CD4-positive, alpha-beta T cell treated with Interleukin-17A for 1 hour (primary cell): ENCODE measurements around the gene HNMT.
"Not testable (repeated sequence)": the region's sequence is repeated elsewhere in the genome, so short reads cannot be mapped to it uniquely, and the experiment has no call there.

Experiments
- DNase-seq: peaks from one replicate; pipeline ENCODE4 v3.0.0-alpha.2; 2020

Gene HNMT

GRCh38 chr2:137977790-137978189, 13.5 kb downstream of the HNMT start:
- no peak for DNase-seq

GRCh38 chr2:137980459-137980858, 16.2 kb downstream of the HNMT start:
- DNase-seq, result no peak

- DNase-seq, result no peak
Observed at GRCh38 chr2:137981112-137981656, 16.9 kb downstream of the HNMT start.

GRCh38 chr2:137983581-137983980, 19.3 kb downstream of the HNMT start:
- no peak for DNase-seq

GRCh38 chr2:137986268-137986667, 22.0 kb downstream of the HNMT start:
- no peak for DNase-seq

- DNase-seq, result no peak
Observed at GRCh38 chr2:137987011-137987410, 22.7 kb downstream of the HNMT start.

GRCh38 chr2:137991078-137991477, 26.8 kb downstream of the HNMT start:
- no peak for DNase-seq

GRCh38 chr2:137992039-137992646, 27.9 kb downstream of the HNMT start:
- no peak for DNase-seq

GRCh38 chr2:137993715-137994476, 29.6 kb downstream of the HNMT start:
- DNase-seq, result not testable (repeated sequence)

GRCh38 chr2:137995368-137995767, 31.1 kb downstream of the HNMT start:
- DNase-seq, result not testable (repeated sequence)

- not testable (repeated sequence) for DNase-seq
Observed at GRCh38 chr2:137996158-137996557, 31.9 kb downstream of the HNMT start.

GRCh38 chr2:137997733-137998132, 33.5 kb downstream of the HNMT start:
- no peak for DNase-seq

GRCh38 chr2:137998503-137998902, 34.2 kb downstream of the HNMT start:
- DNase-seq, result no peak

GRCh38 chr2:137999273-137999672, 35.0 kb downstream of the HNMT start:
- no peak for DNase-seq

GRCh38 chr2:138000009-138000408, 35.7 kb downstream of the HNMT start:
- no peak for DNase-seq

- DNase-seq, result no peak
Observed at GRCh38 chr2:138000796-138001195, 36.5 kb downstream of the HNMT start.

- no peak for DNase-seq
Observed at GRCh38 chr2:138003411-138003810, 39.1 kb downstream of the HNMT start.

GRCh38 chr2:138007431-138007830, 43.2 kb downstream of the HNMT start:
- no peak for DNase-seq

GRCh38 chr2:138009622-138010021, 45.3 kb downstream of the HNMT start:
- DNase-seq, result no peak

- no peak for DNase-seq
Observed at GRCh38 chr2:138010890-138011289, 46.6 kb downstream of the HNMT start.

- no peak for DNase-seq
Observed at GRCh38 chr2:138012082-138012481, 47.8 kb downstream of the HNMT start.

- no peak for DNase-seq
Observed at GRCh38 chr2:138012968-138013367, 48.7 kb downstream of the HNMT start.

- no peak for DNase-seq
Observed at GRCh38 chr2:138013639-138014038, 49.4 kb downstream of the HNMT start.

- no peak for DNase-seq
Observed at GRCh38 chr2:138015494-138015893, 51.2 kb downstream of the HNMT start.
